ENCODE data around the gene IL4I1. TPM values are rescaled to one million over a fixed set of nuclear protein-coding genes. Genes with fewer than 3 reads are reported as not detected.

The IL4I1 gene
- total RNA-seq, 1 donor from 2014 or later, result 0.41 TPM

DNA sequence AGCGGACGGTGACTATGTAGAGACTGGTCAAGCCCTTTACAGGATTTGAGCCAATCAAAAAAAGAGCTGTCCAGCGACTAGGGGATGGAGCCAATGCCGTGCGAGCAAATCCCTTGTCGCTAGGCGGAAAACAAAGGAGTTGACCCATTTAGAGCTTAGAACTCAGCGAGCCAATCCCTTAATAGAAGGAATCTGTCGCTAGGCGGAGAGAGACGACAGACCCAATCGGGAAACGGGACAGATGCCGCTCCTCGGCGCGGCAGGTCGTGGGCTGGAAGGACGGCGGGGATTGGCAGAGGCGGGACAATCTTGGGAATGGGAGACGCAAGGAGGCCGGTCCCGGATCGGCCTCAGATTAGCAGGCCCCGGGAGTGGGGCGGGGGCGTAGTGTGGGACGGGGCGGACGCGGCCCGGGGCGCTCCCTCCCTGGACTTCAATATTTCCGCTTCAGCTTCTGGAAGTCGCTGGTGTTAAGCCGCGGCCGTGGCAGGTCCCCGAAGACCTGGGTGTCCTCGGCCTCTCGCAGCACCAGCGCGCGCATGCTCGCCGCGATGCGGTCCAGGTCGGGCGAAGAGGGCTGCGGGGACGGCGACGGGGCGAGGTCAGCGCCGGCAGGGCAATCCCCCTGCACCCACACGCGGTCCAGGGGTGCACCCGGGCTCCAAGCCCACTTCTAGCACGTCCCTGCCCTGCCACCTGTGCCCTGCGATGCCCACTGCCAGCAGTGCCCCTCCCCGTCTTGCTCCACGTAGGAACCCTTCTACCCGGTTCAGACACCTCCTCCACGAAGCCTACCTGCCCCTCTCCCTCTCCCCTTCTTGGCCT lies 27.0 kb downstream of the IL4I1 start:
- peak; percentile 99 for FAIRE-seq
- DNase-seq (ENCODE audit: low spot score in 2 of 2), result peak; percentile 92

DNA sequence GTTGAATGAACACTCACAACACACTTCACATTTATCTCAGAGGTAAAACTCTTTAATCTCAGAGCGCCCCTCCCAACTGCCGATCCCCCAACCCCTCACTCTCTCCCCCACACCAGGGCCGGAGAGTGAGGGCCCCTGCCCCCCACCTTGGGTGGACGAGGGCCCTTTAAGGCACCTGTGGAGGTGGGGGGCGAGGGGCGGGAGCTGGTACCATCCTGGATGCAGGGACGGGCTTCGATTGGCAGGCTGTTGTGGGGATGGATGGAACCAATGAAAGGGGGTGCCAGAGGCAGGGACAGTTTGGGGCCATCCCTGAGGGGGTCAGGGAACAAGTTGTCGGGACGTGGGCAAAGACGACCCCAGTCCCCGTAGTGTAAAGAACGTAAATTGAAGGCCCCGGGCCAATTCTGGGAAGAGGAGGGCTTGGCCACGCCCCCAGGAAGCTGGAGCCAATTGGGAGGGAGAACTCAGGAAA lies 27.6 kb downstream of the IL4I1 start:
- DNase-seq (ENCODE audit: low spot score in 2 of 2) (no peak), FAIRE-seq (no peak)

DNA sequence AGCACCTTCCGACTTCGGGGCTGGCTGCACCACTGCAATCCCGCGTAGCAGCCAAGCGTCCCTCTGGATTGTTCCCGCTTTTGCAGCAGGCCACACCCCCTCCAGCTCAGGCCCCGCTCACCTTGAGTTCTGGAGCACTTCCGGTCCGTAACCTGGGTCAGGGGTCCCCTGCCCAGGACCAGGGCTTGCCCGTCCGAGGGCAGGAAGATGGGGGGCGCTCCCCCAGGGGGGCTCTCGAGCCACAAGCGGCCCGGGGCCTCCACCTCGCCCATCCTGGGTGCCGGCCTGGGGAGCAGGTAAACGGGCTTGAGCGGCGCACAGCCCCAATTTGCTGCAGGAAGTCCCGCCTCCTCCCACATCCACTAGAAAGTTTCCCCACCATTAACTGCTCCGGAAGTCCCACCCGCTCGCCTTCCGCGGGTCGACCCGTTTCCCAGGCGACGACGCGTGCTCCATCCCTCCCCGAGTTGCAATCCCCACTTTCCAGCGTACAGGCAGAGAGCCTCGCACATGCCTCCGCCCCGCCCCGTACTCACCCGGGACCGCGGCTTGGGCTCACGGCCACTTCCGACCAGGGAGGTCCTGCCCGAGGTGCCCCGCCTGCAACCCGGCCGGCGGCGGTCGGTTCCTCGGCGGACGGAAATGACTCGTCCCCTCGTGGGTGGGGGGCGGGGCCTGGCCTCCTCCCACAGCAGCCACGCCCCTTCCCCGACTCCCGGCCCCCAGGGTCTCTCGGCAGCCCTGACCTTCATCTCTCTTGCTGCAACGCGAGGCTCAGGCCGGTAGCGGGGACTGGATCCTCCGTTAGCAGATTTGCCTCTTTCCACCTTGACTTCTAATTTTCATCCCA lies 29.5 kb downstream of the IL4I1 start, which contains the start of gene PNKP:
PNKP (minus strand) TSS at position 644 of the 850 bp plus-strand sequence; CDS start at position 272, 372 bp downstream.
- no peak for FAIRE-seq
- DNase-seq (ENCODE audit: low spot score in 2 of 2), result peak; percentile 92

DNA sequence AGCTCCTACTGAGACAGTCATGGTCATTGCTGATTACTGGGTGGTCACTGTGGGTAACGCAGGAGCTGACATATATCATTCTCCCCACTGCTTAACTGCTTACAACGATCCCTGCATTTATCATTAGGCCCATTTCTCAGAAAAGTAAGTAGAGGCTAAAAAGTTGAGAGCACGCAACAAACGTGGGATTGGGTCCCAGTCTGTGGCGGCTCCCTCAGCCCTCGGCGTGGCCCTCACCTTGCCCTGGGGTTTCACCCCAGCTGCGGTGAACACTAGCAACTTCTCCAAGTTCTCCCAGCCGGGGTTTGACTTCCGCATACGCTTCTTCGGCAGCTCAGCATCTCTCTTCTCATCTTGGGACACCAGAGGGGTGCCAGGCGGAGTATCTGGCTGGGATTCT lies 31.8 kb downstream of the IL4I1 start:
- no peak for FAIRE-seq
- no peak for DNase-seq (ENCODE audit: low spot score in 2 of 2)

DNA sequence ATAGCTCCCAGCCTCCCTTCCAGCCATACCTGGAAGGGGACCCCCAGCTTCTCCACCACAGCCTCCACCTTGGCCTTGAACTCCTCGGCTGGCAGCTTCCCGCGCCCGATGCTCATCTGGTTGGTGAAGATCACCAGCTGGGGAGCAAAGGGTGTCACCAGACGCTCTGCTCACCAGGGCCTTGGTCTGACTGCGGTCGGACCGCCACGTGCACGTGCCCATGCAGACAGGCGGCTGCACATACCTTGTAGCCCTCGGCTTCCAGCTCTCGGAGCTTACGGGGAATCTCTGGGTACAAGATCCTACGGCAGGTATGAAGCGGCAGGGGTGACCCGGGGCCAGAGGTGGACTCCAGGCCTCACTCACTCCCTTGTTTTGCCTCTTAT lies 32.8 kb downstream of the IL4I1 start:
- DNase-seq (ENCODE audit: low spot score in 2 of 2) (no peak), FAIRE-seq (no peak)

DNA sequence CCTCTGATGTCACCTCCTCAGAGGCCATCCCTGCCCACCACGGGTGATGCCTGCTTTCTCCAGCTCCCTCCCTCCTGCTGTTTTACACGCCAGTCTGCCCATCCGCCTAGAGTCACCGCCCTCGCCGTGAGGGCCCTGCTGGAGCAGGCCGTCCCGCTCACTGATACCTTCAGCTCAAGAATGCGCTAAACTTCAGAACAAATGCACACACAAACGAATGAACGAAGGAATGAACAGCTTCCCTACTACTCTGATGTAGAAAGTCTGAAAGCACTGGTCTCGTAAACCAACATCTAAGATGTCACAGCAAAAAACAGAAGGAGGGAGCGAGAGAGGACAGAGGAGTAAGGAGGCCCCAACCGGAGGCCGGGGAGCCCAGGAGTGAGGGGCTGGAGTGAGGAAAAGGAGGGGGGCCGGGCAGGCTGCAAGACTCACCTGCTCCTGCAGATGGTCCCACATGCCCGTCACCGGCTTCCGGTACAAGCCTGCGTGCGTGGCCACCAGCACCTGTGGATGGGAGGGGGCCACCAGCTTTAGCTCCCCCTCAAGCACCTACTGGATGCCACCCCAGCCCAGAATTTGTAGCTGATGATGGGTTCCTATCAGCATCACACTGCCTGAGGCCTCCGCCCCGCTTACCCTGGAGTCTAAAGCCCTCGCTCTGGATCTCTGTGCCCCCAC lies 33.3 kb downstream of the IL4I1 start:
- FAIRE-seq (no peak), DNase-seq (ENCODE audit: low spot score in 2 of 2) (no peak)

DNA sequence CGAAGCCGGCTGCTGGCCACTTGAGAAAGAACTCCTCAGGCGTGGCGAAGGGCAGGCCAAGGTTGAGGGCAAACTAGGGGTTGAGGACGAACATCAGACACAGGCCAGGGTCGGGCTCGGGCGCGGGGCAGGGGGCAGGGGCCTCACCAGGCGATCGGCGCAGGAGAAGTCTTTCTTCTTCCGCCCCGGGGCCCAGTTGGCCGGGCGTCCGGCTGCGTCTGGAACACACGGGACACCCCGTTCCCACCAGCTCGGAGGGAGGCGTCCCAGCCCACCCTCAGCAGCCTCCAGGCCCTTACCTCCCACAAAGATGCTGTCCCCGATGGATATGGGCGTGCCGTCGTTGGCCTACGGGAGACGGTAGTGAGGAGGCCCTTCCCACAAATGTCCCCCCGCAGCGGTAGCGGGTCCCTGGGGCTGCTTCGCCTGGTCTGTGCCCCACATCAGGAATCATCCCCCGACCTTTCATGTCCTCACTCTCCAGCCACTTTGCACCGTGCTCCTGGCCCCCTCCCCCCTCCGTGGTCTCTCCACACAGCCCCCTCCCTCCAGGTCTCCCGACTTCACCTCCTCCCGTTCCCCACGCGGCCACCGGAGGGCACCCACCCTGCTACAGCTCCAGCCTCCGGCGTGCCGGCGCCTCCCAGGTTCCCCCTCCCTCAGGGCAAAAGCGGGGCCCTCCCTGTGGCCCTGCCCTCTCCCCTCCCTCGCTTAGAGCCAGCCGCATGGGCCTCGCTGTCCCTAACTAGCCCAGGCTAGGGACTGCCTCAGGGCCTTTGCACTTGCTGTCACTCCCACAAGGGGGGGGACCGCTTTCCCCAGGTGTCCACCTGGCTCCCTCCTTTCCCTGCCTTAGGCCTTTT lies 34.1 kb downstream of the IL4I1 start:
- FAIRE-seq, result no peak
- no peak for DNase-seq (ENCODE audit: low spot score in 2 of 2)

DNA sequence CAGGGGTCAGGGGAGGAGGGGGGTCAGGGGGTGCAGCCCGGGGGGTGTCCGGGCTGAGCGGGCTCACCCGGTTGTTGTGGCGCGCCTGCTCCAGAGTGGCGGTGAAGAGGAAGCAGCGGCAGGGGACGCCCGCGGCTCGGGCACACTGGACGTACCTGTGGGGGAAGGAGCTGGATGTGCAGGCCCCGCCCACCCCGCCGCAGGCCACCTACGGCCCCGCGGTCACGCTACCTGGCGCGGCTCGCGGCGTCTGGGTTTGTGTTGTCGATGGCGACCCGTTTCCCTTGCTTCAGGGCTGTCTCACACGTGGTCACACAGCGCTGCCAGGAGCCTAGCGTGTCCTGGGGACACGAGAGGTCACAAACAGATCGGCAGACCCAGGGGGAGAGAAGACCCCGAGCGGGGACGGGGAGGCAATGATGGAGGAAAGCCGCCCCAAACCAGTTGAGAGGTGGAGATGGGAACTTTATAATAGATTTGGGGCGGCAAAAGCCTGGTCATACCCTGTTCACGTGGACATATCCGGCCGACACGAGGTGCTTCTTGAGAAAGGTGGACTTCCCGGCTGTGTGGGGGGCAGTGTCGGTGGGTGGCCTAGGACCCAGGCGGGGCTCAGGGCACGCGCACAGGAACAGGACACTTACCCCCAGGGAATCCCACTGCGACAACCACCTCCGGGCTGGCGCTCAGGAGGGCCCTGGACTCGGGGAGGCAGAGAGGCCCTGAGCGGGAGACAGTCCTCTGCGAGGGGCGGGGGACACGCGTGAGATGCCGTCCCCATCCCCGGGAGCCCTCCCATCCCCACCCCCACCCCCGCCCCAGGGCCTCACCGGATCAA lies 34.9 kb downstream of the IL4I1 start:
- DNase-seq (ENCODE audit: low spot score in 2 of 2) (no peak), FAIRE-seq (no peak)

DNA sequence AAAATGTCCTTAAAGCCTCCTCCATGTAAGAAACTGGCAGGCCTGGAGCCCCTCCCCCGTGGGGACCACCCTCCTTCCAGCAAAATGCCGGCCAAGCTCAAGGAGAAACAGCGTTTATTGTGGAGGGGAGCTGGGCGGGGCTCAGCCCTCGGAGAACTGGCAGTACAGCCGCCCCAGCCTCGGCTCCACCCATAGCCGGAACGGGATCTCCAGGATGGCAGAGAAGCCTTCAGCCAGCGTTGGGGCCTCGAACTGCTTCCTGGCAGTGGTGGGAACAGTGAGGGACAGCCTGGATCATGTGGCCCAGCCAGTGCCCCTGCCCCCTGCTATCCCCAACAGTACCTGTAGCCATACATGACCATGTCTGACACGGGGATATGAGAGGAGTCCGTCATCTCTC lies 35.6 kb downstream of the IL4I1 start:
- FAIRE-seq, result no peak
- DNase-seq (ENCODE audit: low spot score in 2 of 2), result no peak

DNA sequence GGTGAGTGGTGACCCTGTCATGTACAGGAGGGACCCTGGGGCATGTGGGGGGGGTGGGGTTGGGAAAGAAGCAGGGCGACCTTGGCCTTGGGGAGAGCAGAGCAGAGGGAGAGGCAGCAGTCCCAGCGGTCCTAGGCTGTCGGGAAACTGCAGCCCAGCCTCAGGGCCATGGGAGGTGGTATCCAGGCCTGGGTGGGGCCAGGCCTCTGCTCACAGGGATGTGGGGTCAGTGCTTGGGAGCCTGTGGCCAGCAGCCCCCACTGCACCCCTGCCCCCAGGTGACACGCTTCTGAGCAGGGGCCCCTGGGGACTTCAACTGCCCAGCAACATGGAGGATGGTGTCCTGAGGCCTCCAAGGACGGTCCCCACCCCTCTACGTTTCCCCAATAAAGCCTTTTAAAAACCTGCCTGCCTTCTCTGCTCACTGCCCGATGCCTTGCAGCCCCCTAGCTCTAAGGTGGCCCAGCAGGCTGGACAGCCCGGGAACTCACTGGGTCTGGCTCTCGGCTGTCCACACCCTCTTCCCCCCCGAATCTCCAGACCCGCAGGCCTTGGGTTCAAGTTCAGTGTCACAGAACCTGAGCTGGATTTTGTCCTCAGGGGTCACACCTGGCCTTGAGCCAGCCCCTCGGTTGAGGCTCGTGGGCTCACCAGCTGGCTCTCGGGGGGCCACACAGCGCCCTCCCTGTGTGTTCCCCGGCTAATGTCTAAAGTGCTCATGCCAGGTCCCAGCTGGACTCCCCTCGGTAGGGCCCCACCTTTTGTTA lies 36.2 kb downstream of the IL4I1 start:
- no peak for FAIRE-seq
- no peak for DNase-seq (ENCODE audit: low spot score in 2 of 2)

DNA sequence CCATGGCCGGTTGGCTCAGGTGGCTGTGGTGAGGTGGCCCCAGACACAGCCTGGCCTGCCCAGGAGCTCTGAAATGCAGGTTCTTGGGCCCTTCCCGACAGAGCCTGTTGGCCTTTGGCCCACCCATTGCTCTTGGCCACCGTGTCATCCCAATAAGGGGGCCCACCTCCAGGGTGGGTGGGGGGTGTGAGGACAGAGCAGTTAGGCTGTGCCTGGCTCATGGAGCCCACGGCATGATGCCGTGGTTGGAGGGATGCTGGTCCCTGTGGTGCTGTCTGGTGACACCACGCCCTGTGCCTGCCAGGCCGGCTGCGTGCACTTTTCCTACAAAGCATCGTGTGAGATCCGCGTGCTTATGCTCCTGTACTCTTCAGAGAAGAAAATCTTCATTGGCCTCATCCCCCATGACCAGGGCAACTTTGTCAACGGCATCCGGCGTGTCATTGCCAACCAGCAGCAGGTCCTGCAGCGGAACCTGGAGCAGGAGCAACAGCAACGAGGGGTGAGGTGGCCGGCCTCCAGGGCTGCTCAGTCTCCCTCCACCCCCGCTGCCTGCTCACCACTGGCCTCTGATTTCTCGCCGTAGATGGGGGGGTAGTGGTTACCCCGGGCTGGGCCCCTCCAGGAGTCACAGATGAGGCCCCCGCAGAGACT lies 36.9 kb downstream of the IL4I1 start:
- FAIRE-seq, result no peak
- DNase-seq (ENCODE audit: low spot score in 2 of 2), result no peak

DNA sequence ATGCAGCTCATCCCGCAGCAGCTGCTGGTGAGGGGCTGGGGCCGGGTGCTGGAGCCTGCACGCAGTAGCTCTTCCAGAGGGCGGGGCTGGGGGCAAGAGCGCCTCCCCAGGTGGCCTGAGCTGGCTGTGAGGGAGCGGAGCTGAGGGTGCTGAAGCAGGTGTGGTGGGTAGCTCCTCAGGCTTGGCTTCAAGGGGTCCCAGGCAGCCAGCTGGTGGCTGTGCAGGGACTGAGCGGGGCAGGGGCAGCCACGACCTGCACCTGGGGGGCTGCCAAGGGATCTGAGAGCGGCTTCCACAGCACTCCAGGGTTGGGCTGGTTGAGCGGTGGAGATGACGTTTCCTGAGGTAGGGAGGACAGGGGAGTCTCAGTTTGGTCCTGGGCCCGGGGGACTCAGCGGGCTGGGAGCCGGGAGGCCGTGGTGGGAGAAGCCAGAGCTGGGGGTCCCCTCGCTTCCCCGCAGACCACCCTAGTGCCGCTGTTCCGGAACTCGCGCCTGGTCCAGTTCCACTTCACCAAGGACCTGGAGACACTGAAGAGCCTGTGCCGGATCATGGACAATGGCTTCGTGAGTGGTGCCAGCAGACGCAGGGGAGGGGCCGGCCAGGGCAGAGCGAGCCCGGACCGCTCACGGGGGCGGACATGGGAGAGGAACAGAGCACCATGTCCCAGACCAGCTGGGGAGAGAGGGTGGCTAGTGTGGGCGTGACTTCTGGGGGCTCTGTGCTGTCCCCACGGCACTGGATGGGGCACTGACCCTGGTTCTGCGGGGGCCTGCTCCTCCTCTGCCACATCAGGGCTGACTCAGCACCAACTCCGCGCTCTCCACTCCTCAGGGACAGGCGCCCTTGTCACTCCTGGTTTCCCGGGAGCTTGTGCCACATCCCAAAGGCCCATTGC lies 38.4 kb downstream of the IL4I1 start:
- DNase-seq (ENCODE audit: low spot score in 2 of 2) (peak in 1 of 2 donors; percentile 64), FAIRE-seq (no peak)

DNA sequence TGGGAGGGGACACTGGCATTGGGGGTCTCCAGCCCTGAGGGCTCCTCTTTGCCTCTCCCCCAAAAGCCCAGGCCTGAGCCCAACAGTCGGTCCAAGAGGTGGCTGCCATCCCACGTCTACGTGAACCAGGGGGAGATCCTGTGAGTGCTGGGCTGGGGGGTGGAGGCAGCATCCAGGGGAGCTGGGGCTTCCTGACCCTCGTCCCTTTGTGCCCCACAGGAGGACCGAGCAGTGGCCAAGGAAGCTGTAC lies 38.9 kb downstream of the IL4I1 start:
- FAIRE-seq, result no peak

DNA sequence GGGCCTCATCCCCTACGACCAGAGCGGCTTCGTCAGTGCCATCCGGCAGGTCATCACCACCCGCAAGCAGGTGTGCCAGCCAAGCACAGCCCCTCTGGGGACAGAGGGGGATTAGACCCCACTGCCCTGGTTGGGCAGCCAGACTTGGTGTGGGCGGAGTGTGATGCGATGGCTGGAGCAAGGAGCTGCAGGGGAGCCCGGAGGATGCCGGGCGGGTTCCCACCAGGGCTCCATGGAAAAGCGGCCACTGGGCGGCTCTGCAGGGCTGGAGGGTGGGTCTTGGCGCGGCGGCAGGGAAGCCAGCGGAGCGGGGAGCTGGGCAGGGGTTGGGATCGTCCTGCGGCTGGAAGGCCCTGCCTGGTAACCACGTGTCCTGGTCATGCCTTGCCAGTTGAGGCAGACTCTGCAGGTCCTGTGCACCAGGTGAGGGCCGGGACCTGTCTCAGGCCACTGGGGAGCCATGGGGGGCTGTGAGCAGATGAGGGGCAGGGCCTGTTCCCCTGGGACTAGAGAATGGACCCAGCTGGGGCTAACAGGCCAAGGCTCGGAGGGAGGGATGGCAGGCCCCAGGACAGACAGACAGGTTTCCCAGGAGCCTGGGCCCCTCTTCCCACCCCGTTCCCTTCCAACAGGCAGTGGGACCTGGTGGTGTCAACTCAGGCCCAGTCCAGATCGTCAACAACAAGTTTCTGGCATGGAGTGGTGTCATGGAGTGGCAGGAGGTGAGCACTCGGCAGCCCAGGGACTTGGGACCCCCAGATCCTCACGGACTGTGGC lies 39.4 kb downstream of the IL4I1 start:
- FAIRE-seq (no peak), DNase-seq (ENCODE audit: low spot score in 2 of 2) (no peak)

More for the DNA sequence above, 38.9 kb downstream of the IL4I1 start:
- no peak for DNase-seq (ENCODE audit: low spot score in 2 of 2)

DNA sequence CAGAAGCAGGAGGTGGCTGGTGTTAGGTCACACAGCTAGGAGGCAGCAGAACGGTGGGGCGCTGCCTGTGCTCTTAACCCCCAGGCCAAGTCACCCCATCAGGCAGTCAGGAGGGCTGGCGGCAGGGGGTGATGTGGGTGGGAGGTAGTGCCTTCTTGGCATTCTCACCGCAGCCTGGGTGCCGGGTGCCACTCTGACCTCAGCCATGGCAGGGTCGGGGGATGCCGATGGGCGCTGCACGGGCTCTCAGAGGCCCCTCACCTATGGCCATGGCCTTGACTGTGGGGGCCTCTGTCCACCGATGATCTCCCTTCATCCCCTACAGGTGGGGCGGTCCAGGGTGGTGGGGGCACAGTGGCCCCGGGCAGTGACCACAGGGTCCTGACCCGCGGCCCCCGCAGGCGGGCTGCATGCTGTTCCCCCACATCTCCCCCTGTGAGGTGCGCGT lies 40.1 kb downstream of the IL4I1 start:
- DNase-seq (ENCODE audit: low spot score in 2 of 2) (no peak), FAIRE-seq (no peak)

All from frontal cortex (tissue), 4 donors.